Right lobe of liver (tissue), 6 donors: ENCODE results near the gene RAB12. TPM values are rescaled to one million over a fixed set of nuclear protein-coding genes. Genes with fewer than 3 reads are reported as not detected.

Experiments
- ATAC-seq, 4 donors: fragments of 200-7000 bp; cut with Tn5 transposase; one replicate each; pipeline ENCODE4 v1.9.1; 2020; ENCODE audit warnings: mild to moderate bottlenecking in 4 of 4, moderate library complexity in 4 of 4
- DNase-seq, 3 donors: peaks; one replicate each; pipeline ENCODE4 v3.0.0-alpha.2; 2020
- H3K27ac ChIP-seq, 3 donors: fragments of 200-600 bp; one replicate each; pipeline ENCODE4 v1.8.0; 2022
- H3K27me3 ChIP-seq, 2 donors: fragments of 200-600 bp; one replicate each; pipeline ENCODE4 v1.8.0; 2022
- H3K36me3 ChIP-seq, 4 donors: fragments of 200-600 bp; sonication (generic) in 1 of 4; one replicate each; pipeline versions ENCODE4 v1.5.1 to v1.8.0; 2017 to 2022; ENCODE audit warnings: control low read depth in 1 of 4
- H3K4me1 ChIP-seq, 4 donors: fragments of 200-600 bp; sonication (generic) in 1 of 4; one replicate each; pipeline versions ENCODE4 v1.5.1 to v1.8.0; 2017 to 2022; ENCODE audit warnings: control low read depth in 1 of 4
- H3K4me3 ChIP-seq, 3 donors: fragments of 200-600 bp; one replicate each; pipeline ENCODE4 v1.8.0; 2022
- H3K9me3 ChIP-seq, 4 donors: fragments of 200-600 bp; sonication (generic) in 1 of 4; one replicate each; pipeline versions ENCODE4 v1.5.1 to v1.8.0; 2017 to 2022; ENCODE audit warnings: control low read depth in 1 of 4
- CTCF ChIP-seq, 4 donors: fragments of 200-600 bp in 3 of 4; fragments of 450-650 bp in 1 of 4; IDR thresholded peaks; one replicate each; pipeline versions ENCODE4 v1.5.1 to v1.8.0; 2016 to 2022; ENCODE audit warnings: antibody characterized with exemption in 4 of 4, mild to moderate bottlenecking in 2 of 4
- POLR2A ChIP-seq: fragments of 450-650 bp; IDR thresholded peaks from one replicate; pipeline ENCODE4 v1.6.1; 2017; ENCODE audit warnings: antibody characterized with exemption, mild to moderate bottlenecking
- WGBS: methylation state at CpG from one replicate; pipeline ENCODE4 v1.1.6; 2018; ENCODE audit warnings: low coverage, low lambda C conversion rate; ENCODE audit not compliant: insufficient coverage; ENCODE audit errors: missing lambda C conversion rate; 5-methylcytosine and 5-hydroxymethylcytosine counted together
- intact Hi-C, 2 donors: fragments of 100-400 bp; cut with DNase I; formaldehyde crosslinking; loops; one replicate each; pipeline versions ENCODE4 v1.11.2 to v1.14.1; 2022
- total RNA-seq, 6 experiments: library from RNA; depleted of rRNA in 2 of 6; stranded (reverse); fragments of >200 nt in 2 of 6; fragmentation: NEBNext Ultra II Directional in 3 of 6; extraction: Animal tissue kit (Norgen Biotek cat#: 25700) in 3 of 6; gene quantifications; one replicate each; pipeline versions ENCODE4 v1.1.0 to v1.2.4, GENCODE V29; 2016 to 2023
- donor health status: DM: no; HTN: yes; CAD: no.
- donor health status: DM: no; HTN: no; CAD: no.
- donor health status: DM: no; HTN: no; CAD: no.
- donor health status: DM: no; HTN: yes; CAD: no.
- donor health status: DM: no; HTN: yes; CAD: no.

Gene RAB12
- total RNA-seq, 6 experiments from 2014 or later = 16.5 to 26.5 (median 22.6) TPM

DNA sequence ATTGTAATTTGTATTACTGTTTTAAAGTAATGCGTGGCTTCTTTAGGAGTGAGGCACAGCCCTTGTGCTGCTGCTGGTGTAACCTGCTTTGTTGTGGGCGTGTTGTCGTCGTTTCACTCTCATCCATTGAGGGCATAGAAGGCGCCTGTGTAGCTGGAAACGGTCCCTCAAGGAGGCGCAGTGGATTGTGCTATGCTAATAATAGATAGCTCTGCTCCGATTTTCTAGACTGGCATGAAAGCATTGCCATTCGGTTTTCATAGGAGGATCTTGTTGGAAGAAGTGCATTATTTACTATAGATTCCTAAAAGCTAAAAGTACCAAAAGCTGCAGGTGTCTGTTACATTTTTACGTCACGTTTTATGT, 17.9 kb downstream of the RAB12 start:
- Histone ChIP-seq H3K36me3 (peaks cover 0 to 14% (median 4%) of the 10 kb centered on the region in 4 donors), H3K4me3 (no peak overlapping the region), H3K9me3 (no peaks in the 10 kb centered on the region), H3K27me3 (no peaks in the 10 kb centered on the region), H3K4me1 (peaks cover 0 to 7% (median 0%) of the 10 kb centered on the region in 4 donors), H3K27ac (no peak overlapping the region)
- WGBS = 68% methylated on average over 6 of the region's 11 CpGs
- intact Hi-C loops = no loop called here
- TF ChIP-seq POLR2A (no peak), CTCF (IDR thresholded peaks at IDR 0.05) (no peak)
- DNase-seq (no peak), ATAC-seq (no peak)

GRCh38 chr18:8627540-8627939, 18.3 kb downstream of the RAB12 start:
- H3K36me3 ChIP-seq = peaks cover 0 to 14% (median 4%) of the 10 kb centered on the region in 4 donors
- peaks cover 0 to 7% (median 0%) of the 10 kb centered on the region in 4 donors for H3K4me1 ChIP-seq
- no peaks in the 10 kb centered on the region for H3K27me3 ChIP-seq
- intact Hi-C loops = no loop called here
- 95% methylated on average over 4 of the region's 4 CpGs for WGBS
- no peak for TF ChIP-seq CTCF (IDR thresholded peaks at IDR 0.05)
- no peak for TF ChIP-seq POLR2A
- DNase-seq = no peak
- no peaks in the 10 kb centered on the region for H3K9me3 ChIP-seq
- ATAC-seq = no peak
- H3K4me3 ChIP-seq = no peak overlapping the region
- no peak overlapping the region for H3K27ac ChIP-seq

- H3K4me1 ChIP-seq = no peaks in the 10 kb centered on the region
- no peak overlapping the region for H3K4me3 ChIP-seq
- H3K9me3 ChIP-seq = no peaks in the 10 kb centered on the region
- ATAC-seq = no peak
- intact Hi-C loops = no loop called here
- H3K27ac ChIP-seq = no peak overlapping the region
- no peak for DNase-seq
- WGBS = 97% methylated on average over 3 of the region's 3 CpGs
- peaks cover 0 to 23% (median 9%) of the 10 kb centered on the region in 4 donors for H3K36me3 ChIP-seq
- no peak for TF ChIP-seq CTCF (IDR thresholded peaks at IDR 0.05)
- TF ChIP-seq POLR2A = no peak
- H3K27me3 ChIP-seq = no peaks in the 10 kb centered on the region
Observed at GRCh38 chr18:8629602-8630001, 20.4 kb downstream of the RAB12 start.

DNA sequence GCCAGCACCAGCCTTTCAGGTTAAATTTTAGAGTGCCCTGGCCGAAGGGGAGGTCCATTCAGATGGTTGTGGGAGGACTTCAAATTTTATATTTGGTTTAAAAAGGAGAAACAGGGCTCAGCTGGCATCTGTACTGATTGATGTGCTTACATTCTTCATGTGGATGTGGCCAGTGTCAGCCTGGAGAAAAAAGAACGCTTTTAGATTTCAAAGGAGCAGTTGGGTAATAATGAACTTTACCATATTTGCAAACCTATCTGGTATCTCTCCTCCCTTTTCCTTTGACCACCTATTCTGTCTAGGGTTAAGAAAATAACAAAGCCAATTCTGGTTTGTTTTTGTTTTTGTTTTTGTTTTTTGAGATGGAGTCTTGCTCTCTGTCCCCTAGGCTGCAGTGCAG, 21.3 kb downstream of the RAB12 start:
- intact Hi-C loops = no loop called here
- no peak overlapping the region for H3K4me3 ChIP-seq
- H3K27ac ChIP-seq = no peak overlapping the region
- H3K9me3 ChIP-seq = no peaks in the 10 kb centered on the region
- WGBS = 100% methylated on average over 1 of the region's 2 CpGs
- ATAC-seq = no peak
- no peaks in the 10 kb centered on the region for H3K4me1 ChIP-seq
- H3K27me3 ChIP-seq = no peaks in the 10 kb centered on the region
- no peak for DNase-seq
- TF ChIP-seq POLR2A (no peak), CTCF (IDR thresholded peaks at IDR 0.05) (no peak)
- peaks cover 0 to 30% (median 10%) of the 10 kb centered on the region in 4 donors for H3K36me3 ChIP-seq

DNA sequence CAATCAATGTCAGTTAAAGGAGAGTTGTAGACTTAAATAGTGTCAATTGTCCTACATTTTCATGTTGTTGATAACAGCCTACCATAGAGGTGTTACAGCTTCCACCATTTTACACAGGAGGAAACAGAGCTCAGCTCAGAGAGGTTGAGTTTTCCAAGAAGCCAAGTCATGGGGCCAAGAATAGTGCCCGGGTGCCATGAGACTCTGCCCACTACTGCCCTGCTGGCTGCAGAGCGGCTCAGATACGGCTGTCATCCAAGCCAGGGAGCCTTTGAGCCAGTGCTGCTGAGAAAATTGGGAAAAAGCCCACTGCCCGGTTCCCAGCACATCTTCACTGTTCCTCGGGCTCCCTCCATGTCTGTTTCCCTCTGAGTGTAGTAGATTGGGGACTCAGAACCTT, 22.0 kb downstream of the RAB12 start:
- no CpG with 5 or more reads among the region's 5 CpGs for WGBS
- Histone ChIP-seq H3K36me3 (peaks cover 0 to 29% (median 9%) of the 10 kb centered on the region in 4 donors), H3K4me1 (no peaks in the 10 kb centered on the region), H3K9me3 (no peaks in the 10 kb centered on the region), H3K27ac (no peak overlapping the region), H3K4me3 (no peak overlapping the region), H3K27me3 (no peaks in the 10 kb centered on the region)
- TF ChIP-seq POLR2A = no peak
- TF ChIP-seq CTCF (IDR thresholded peaks at IDR 0.05) = no peak
- intact Hi-C loops = no loop called here
- ATAC-seq = no peak
- no peak for DNase-seq
